SJCRH30 (cell line): ENCODE results near the gene TTR. TPM values are rescaled to one million over a fixed set of nuclear protein-coding genes. Genes with fewer than 3 reads are reported as not detected.
A peak's percentile ranks its signal among the peaks of the same experiment; 100 is the strongest.

ENCODE experiments used
- DNase-seq, 2 experiments: peaks; one replicate each; pipeline ENCODE4 v3.0.0-alpha.2; 2015 to 2020
- H3K27ac ChIP-seq: fragments of 250-450 bp; sonication (Bioruptor Pico); 2 replicates; pipeline ENCODE4 v1.5.1; 2020; ENCODE audit warnings: mild to moderate bottlenecking, moderate library complexity
- H3K27me3 ChIP-seq: fragments of 250-450 bp; sonication (Bioruptor Pico); 2 replicates; pipeline ENCODE4 v1.5.1; 2020; ENCODE audit warnings: mild to moderate bottlenecking, moderate library complexity
- H3K36me3 ChIP-seq: fragments of 250-450 bp; sonication (Bioruptor Pico); 2 replicates; pipeline ENCODE4 v1.5.1; 2020; ENCODE audit warnings: mild to moderate bottlenecking, moderate library complexity
- H3K4me1 ChIP-seq: fragments of 250-450 bp; sonication (Bioruptor Pico); 2 replicates; pipeline ENCODE4 v1.5.1; 2020; ENCODE audit warnings: mild to moderate bottlenecking, moderate library complexity
- H3K4me3 ChIP-seq: fragments of 250-450 bp; sonication (Bioruptor Pico); 2 replicates; pipeline ENCODE4 v1.5.1; 2020; ENCODE audit warnings: mild to moderate bottlenecking, moderate library complexity
- H3K9me3 ChIP-seq: fragments of 250-450 bp; sonication (Bioruptor Pico); replicated peaks from 2 replicates; pipeline ENCODE4 v1.5.1; 2020; ENCODE audit warnings: mild to moderate bottlenecking, moderate library complexity
- total RNA-seq: library from RNA; depleted of rRNA; stranded (reverse); fragments of >200 nt; shearing (Covaris generic); gene quantifications from 2 replicates; pipeline ENCODE4 v1.2.3, GENCODE V29; 2014; rRNA removed

Gene TTR
- total RNA-seq, result not detected in 2 replicates

- H3K4me1 ChIP-seq, result no peaks in the 10 kb centered on the region
- no peaks in the 10 kb centered on the region for H3K36me3 ChIP-seq
- H3K27ac ChIP-seq, result no peak within 1 kb of the TSS
- H3K4me3 ChIP-seq, result no peak within 1 kb of the TSS
- H3K9me3 ChIP-seq, result no peaks in the 10 kb centered on the region
- no peaks in the 10 kb centered on the region for H3K27me3 ChIP-seq
- no peak for DNase-seq
Measured at GRCh38 chr18:31591628-31592027, at the start of gene TTR. TTR (plus strand) TSS chr18:31591877; CDS start chr18:31591903, 26 bp downstream.

DNA sequence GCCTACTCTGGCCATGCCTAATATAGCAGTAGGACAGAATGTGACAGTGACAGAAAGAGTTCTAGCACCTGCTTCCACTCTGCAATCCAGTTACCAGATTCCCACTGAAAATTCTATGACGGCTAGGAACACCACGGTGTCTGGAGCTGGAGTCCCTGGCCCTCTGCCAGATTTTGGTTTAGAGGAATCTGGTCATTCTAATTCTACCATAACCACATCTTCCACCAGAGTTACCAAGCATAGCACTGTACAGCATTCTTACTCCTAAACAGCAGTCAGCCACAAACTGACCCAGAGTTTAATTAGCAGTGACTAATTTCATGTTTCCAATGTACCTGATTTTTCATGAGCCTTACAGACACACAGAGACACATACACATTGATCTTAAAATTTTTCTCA is 45.2 kb upstream of the TTR start:
- Histone ChIP-seq H3K9me3 (no peaks in the 10 kb centered on the region), H3K4me3 (no peak overlapping the region), H3K4me1 (no peaks in the 10 kb centered on the region), H3K27me3 (no peaks in the 10 kb centered on the region), H3K36me3 (no peaks in the 10 kb centered on the region), H3K27ac (no peak overlapping the region)
- DNase-seq, result peak in 1 of 2 experiments; percentile 22

GRCh38 chr18:31548853-31549252 is 42.8 kb upstream of the TTR start:
- no peak overlapping the region for H3K4me3 ChIP-seq
- no peak for DNase-seq
- no peaks in the 10 kb centered on the region for H3K27me3 ChIP-seq
- no peaks in the 10 kb centered on the region for H3K36me3 ChIP-seq
- H3K4me1 ChIP-seq, result no peaks in the 10 kb centered on the region
- no peak overlapping the region for H3K27ac ChIP-seq
- H3K9me3 ChIP-seq, result no peaks in the 10 kb centered on the region

GRCh38 chr18:31549416-31549815 is 42.3 kb upstream of the TTR start:
- Histone ChIP-seq H3K4me3 (no peak overlapping the region), H3K9me3 (no peaks in the 10 kb centered on the region), H3K36me3 (no peaks in the 10 kb centered on the region), H3K4me1 (no peaks in the 10 kb centered on the region), H3K27me3 (no peaks in the 10 kb centered on the region), H3K27ac (no peak overlapping the region)
- no peak for DNase-seq

DNA sequence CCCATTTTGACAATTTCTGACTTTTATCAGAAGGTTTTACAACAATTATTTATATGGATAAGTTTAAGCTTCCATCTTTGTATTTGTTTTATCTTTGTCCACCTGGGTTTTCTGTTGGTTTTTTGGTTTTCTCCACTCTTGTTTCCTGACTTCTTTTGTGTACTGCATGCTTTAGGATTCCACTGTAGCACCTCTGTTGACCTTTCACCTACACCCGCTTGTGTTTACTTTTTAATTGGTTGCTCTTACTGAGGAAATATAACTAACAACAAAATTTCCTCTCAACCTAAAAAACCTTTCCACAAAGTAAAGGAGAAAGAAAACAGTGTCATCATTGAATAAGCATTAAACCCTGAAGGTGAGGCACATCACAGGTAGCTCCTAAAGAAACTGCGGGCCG is 39.8 kb upstream of the TTR start:
- Histone ChIP-seq H3K4me1 (no peaks in the 10 kb centered on the region), H3K9me3 (no peaks in the 10 kb centered on the region), H3K4me3 (no peak overlapping the region), H3K27me3 (no peaks in the 10 kb centered on the region), H3K36me3 (no peaks in the 10 kb centered on the region), H3K27ac (no peak overlapping the region)
- no peak for DNase-seq

GRCh38 chr18:31553800-31554199 is 37.9 kb upstream of the TTR start:
- Histone ChIP-seq H3K36me3 (no peaks in the 10 kb centered on the region), H3K4me3 (no peak overlapping the region), H3K27me3 (no peaks in the 10 kb centered on the region), H3K27ac (no peak overlapping the region), H3K9me3 (no peaks in the 10 kb centered on the region), H3K4me1 (no peaks in the 10 kb centered on the region)
- DNase-seq, result no peak

DNA sequence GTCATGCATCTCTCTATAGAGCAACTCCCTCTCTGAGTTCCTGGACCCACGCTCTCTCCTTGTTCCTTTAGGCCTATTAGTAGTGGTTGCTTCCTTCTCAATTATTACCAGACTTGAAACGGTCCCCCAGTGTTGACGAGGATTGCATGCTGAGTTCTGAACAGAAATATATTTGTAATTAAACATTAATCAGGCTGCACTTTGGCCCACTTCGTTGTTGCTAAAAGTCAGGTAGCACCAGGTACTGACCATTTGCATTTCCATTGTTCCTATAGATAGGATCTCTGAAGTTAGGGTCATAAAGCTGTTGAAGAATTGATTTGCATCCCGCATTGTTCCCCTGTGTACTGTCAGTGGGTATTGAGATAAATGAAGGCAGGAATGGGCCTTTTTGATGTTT is 36.9 kb upstream of the TTR start:
- Histone ChIP-seq H3K27me3 (no peaks in the 10 kb centered on the region), H3K36me3 (no peaks in the 10 kb centered on the region), H3K9me3 (no peaks in the 10 kb centered on the region), H3K4me3 (no peak overlapping the region), H3K4me1 (no peaks in the 10 kb centered on the region), H3K27ac (no peak overlapping the region)
- DNase-seq, result no peak

GRCh38 chr18:31555971-31556747 is 35.5 kb upstream of the TTR start:
- Histone ChIP-seq H3K9me3 (no peaks in the 10 kb centered on the region), H3K27ac (no peak overlapping the region), H3K36me3 (no peaks in the 10 kb centered on the region), H3K4me1 (no peaks in the 10 kb centered on the region), H3K27me3 (no peaks in the 10 kb centered on the region), H3K4me3 (no peak overlapping the region)
- DNase-seq, result peak in 1 of 2 experiments; percentile 53

DNA sequence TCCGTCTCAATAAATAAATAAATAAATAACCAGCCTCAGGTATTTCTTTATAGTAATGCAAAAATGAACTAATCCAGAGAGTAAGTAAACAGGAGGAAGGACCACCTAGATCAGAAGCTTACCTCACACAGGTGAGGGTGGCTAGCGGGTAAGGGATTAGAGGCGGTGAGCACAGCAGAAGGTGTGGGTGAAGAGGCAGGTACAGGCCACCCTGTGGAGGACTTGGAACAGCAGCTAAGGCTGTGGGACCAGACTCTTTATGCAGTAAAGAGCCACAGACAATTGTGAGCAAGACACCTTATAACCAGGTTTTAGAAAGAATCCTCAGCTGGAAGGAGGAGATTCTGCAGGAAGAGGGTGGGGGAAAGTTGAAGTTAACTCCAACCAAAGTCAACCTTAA is 34.2 kb upstream of the TTR start:
- Histone ChIP-seq H3K36me3 (no peaks in the 10 kb centered on the region), H3K4me1 (no peaks in the 10 kb centered on the region)

GRCh38 chr18:31558567-31558966 is 33.1 kb upstream of the TTR start:
- H3K4me1 ChIP-seq, result no peaks in the 10 kb centered on the region
- H3K36me3 ChIP-seq, result no peaks in the 10 kb centered on the region
- no peaks in the 10 kb centered on the region for H3K9me3 ChIP-seq
- no peak overlapping the region for H3K27ac ChIP-seq
- H3K4me3 ChIP-seq, result no peak overlapping the region
- DNase-seq, result no peak
- H3K27me3 ChIP-seq, result no peaks in the 10 kb centered on the region

More for the DNA sequence above, 34.2 kb upstream of the TTR start:
- Histone ChIP-seq H3K27ac (no peak overlapping the region), H3K4me3 (no peak overlapping the region), H3K27me3 (no peaks in the 10 kb centered on the region), H3K9me3 (no peaks in the 10 kb centered on the region)
- DNase-seq, result no peak

GRCh38 chr18:31562726-31563125 is 29.0 kb upstream of the TTR start:
- no peak for DNase-seq
- Histone ChIP-seq H3K4me3 (no peak overlapping the region), H3K4me1 (no peaks in the 10 kb centered on the region), H3K9me3 (no peaks in the 10 kb centered on the region), H3K27ac (no peak overlapping the region), H3K36me3 (no peaks in the 10 kb centered on the region), H3K27me3 (no peaks in the 10 kb centered on the region)

GRCh38 chr18:31563778-31564177 is 27.9 kb upstream of the TTR start:
- H3K4me1 ChIP-seq, result no peaks in the 10 kb centered on the region
- no peaks in the 10 kb centered on the region for H3K36me3 ChIP-seq
- no peaks in the 10 kb centered on the region for H3K9me3 ChIP-seq
- H3K27me3 ChIP-seq, result no peaks in the 10 kb centered on the region
- DNase-seq, result no peak
- no peak overlapping the region for H3K4me3 ChIP-seq
- no peak overlapping the region for H3K27ac ChIP-seq

DNA sequence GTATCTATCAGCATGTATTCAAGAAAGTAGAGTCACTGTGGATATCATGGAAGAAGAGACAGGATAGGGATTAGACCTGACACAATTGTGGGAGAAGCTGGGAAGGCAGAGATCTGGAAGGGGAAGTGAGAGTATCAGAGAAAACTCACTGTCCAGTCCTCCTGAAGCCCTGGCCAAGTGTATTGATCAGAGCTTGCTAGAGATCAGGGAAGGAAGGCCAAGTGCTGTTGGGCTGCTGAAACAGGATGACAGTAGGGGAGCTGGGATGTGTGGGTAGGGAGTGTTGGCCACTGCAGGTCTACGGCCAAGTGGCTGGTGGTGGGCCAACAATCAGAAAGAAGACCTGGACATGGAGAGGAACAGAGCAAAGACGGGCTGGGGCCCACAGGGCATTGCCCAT is 26.3 kb upstream of the TTR start:
- no peak for DNase-seq
- no peaks in the 10 kb centered on the region for H3K9me3 ChIP-seq

GRCh38 chr18:31565782-31566512 is 25.7 kb upstream of the TTR start:
- DNase-seq, result no peak
- Histone ChIP-seq H3K36me3 (no peaks in the 10 kb centered on the region), H3K27ac (no peak overlapping the region), H3K27me3 (no peaks in the 10 kb centered on the region), H3K4me3 (no peak overlapping the region), H3K9me3 (no peaks in the 10 kb centered on the region), H3K4me1 (no peaks in the 10 kb centered on the region)

More for the DNA sequence above, 26.3 kb upstream of the TTR start:
- H3K4me1 ChIP-seq, result no peaks in the 10 kb centered on the region
- H3K4me3 ChIP-seq, result no peak overlapping the region
- no peak overlapping the region for H3K27ac ChIP-seq
- no peaks in the 10 kb centered on the region for H3K36me3 ChIP-seq
- H3K27me3 ChIP-seq, result no peaks in the 10 kb centered on the region

GRCh38 chr18:31566576-31567306 is 24.9 kb upstream of the TTR start:
- H3K4me3 ChIP-seq, result no peak overlapping the region
- H3K9me3 ChIP-seq, result no peaks in the 10 kb centered on the region
- no peaks in the 10 kb centered on the region for H3K36me3 ChIP-seq

More at GRCh38 chr18:31566576-31567306, 24.9 kb upstream of the TTR start:
- no peak overlapping the region for H3K27ac ChIP-seq
- no peaks in the 10 kb centered on the region for H3K4me1 ChIP-seq
- H3K27me3 ChIP-seq, result no peaks in the 10 kb centered on the region
- no peak for DNase-seq
